Measurements from ENCODE around the gene USPL1.

The USPL1 gene

DNA sequence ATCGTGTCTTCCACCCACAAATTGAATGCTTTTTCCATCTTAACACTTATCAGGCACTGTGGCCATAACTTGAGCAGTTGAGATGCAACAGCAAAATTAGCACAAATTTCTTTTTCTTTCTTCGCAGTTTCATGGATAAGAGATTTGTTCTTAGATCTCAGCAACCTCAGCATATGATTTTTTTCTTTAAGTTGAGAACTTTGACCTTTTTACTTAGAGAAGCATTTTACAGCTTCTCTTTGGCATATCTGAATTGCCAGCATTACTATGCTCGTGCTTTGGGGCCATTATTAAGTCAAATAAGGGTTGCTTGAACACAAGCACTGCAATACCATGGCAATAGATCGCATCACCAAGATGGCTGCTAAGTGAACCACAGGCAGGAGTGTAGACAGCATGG lies 16.1 kb downstream of the USPL1 start:
- TF ChIP-seq, protein P1, sequence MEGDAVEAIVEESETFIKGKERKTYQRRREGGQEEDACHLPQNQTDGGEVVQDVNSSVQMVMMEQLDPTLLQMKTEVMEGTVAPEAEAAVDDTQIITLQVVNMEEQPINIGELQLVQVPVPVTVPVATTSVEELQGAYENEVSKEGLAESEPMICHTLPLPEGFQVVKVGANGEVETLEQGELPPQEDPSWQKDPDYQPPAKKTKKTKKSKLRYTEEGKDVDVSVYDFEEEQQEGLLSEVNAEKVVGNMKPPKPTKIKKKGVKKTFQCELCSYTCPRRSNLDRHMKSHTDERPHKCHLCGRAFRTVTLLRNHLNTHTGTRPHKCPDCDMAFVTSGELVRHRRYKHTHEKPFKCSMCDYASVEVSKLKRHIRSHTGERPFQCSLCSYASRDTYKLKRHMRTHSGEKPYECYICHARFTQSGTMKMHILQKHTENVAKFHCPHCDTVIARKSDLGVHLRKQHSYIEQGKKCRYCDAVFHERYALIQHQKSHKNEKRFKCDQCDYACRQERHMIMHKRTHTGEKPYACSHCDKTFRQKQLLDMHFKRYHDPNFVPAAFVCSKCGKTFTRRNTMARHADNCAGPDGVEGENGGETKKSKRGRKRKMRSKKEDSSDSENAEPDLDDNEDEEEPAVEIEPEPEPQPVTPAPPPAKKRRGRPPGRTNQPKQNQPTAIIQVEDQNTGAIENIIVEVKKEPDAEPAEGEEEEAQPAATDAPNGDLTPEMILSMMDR (IDR thresholded peaks at IDR 0.05), result no peak

DNA sequence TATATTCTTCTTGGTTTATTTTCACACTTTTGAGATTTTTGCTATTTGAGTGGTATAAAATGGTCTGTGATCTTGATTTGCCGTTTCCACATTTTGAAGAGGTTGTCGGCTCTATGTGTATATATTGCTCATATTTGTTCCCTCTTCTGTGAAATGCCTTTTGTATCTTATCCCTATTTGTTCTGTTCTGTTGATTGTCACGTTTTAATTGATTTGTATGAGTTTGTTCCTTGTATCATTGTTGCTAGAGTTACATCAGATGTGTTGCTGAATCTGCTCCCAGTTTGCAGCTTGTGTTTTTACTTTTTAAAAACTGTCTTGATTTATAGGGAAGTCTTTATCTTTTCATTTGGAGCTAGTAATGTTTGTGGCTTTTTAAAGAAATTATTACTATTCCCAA lies 17.1 kb downstream of the USPL1 start:
- TF ChIP-seq, protein P1 (IDR thresholded peaks at IDR 0.05), result no peak

DNA sequence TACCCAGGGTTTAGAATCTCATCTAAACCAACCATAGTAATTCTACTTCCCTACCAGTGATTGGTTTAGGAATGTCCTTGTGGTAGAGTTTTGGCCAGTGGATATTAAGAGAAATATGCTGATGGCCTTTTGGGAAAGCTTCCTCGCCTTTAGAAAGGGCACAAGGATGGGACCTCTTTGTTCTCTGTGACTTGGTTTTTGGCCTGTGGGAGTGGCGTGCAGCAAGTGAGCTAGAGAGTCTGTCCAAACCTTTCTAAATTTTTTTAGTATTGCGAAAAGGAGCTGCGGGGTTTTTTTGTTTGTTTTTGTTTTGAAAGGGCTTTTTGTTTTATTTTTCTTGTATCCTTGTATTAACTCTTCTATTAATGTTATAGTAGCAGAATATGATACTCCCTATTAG lies 20.6 kb downstream of the USPL1 start:
- TF ChIP-seq, protein P1 (IDR thresholded peaks at IDR 0.05), result no peak

DNA sequence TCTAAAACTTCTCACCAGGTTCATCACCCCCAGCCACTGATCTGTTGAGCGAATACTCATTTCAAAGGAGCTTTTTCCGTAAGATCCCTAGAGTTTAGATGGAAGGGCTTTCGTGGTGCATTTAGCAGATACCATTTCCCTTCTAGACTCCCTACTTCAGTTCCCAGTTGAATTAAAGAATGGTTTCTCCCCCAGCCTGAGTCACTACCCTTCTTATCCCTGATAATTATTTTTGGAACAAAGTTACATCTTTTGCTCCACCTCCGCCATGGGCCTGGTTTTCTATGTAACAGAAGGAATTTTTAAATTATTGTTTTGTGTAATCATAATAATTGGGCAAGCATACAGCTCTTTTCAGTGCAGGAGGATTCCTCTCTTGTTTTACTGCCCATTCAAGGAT lies 22.0 kb downstream of the USPL1 start:
- TF ChIP-seq, protein P1 (IDR thresholded peaks at IDR 0.05), result no peak

DNA sequence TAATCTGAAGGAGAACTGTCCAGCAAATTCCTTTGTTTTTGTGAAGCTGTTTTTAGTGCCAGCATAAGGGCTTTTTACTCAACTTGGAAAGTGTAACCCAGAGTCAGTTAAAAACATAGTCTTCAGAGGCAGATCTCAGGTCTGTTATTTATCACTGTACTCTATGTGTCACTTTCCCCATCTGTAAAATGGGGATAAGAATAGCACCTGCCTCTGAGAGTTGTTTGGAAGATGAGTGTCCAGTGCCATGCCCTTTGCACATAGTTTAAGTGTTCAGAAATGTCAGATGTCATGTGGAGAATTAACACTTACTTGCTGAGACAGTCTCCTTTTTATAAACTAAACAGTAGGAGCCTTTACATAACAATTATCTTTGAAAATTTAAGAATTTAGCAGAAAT lies 27.9 kb downstream of the USPL1 start:
- TF ChIP-seq, protein P1 (IDR thresholded peaks at IDR 0.05), result no peak

DNA sequence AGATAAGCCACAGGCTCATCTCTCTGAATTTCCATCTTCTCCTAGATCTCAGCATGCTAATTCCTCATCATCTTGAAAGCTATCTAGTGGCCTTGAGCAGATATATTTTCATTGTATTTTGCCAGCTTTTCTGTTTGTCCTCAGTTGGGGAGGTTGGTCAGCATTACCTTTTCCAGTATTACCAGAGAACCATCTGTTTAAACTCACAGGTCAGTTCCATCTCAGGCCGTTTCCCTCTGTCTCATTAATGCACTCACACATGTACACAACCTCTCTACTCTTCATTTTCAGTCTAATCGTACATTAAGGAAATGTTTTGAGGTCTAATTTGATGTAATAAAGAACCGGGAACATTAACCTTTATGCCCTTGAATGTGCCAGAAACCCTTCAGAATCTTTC lies 29.7 kb downstream of the USPL1 start:
- TF ChIP-seq, protein P1 (IDR thresholded peaks at IDR 0.05), result no peak

DNA sequence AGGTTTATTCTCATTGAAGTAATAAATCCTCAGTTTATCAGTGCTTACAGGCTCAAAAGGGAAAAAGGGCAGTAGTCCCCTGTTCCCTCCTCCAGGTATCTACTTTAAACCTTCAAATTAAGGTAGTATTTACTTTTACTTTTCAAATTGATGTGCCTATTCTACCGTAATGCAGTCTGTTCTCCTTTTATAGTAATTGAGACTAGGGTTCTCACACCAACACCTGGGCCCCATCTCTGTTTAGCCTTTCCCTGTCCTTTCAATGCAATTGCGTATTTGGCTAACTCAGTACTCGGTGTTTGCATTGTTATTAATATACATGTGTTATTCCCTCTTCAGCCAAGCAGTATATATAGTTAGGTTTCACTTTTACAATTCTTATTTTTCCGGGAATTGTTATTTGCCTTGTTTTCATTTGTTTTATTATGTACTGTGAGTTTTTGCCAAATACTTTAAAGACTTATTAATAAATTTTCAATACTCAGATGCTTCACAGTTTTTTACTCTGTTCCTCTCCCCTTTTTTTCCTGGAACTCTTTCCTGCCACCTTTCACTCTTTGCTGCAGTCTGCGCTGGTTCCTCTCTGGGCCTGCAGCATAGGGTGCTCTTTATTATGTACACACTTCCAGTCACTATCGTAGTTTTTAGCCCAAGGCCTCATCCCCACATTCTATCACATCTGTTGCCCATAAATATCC lies 30.3 kb downstream of the USPL1 start:
- TF ChIP-seq, protein P1 (IDR thresholded peaks at IDR 0.05), result no peak

DNA sequence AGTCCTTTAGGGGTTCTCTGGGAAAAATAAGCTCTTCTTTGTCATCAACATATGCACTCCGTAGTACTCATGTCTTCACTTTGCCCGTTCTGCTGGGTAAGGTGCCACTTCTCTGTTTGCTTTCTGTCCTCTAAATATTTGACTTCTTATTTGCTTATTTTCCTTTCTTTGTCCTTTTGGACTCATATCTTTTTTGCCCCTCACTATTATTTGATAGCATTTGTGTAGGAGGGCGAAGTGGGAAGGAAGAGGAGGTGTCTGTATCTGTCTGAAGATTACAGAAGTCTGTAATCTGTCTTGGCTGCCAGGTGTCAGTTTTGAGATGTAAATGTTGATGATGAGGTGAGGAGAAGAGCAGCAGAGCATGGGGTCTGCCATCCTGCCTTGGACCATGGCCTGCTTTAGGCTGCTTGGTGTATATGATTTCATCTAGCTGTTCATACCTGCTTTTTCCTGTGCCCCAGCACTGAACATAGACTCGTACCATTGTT lies 30.8 kb downstream of the USPL1 start:
- TF ChIP-seq, protein P1 (IDR thresholded peaks at IDR 0.05), result no peak
